A549 treated with GW870086 at 1 μM for 4 hours (cell line): ENCODE data around the gene OR5V1. TPM values are rescaled to one million over a fixed set of nuclear protein-coding genes. Genes with fewer than 3 reads are reported as not detected.

Source experiments
- total RNA-seq: library from RNA; stranded (reverse); fragments of 200-300 nt; extraction: Qiagen RNA extraction; gene quantifications from 5 replicates; pipeline ENCODE4 v1.2.3, GENCODE V29; 2022; ENCODE audit warnings: low read depth

OR5V1 gene
- not detected in 5 replicates for total RNA-seq

GRCh38 chr6:29368765-29369164 lies at the start of gene OR5V1:
Gene OR5V1, minus strand, starts transcription at chr6:29368865. Its CDS starts 12,670 bp downstream, at chr6:29356195.

GRCh38 chr6:29414588-29414987 lies 45.9 kb upstream of the OR5V1 start, which contains the start of gene OR12D1:
Gene OR12D1, plus strand, starts transcription at chr6:29414928.

GRCh38 chr6:29395331-29395730 lies 26.7 kb upstream of the OR5V1 start, which contains the start of gene OR12D2:
Gene OR12D2, plus strand, starts transcription at chr6:29395631. Its CDS starts 1,069 bp downstream, at chr6:29396700.

GRCh38 chr6:29375191-29375590 lies 6.5 kb upstream of the OR5V1 start, which contains the start of gene OR12D3:
Gene OR12D3, minus strand, starts transcription at chr6:29375291. Its CDS starts 4 bp downstream, at chr6:29375287.

Other genes with a start within 250 kb of the OR5V1 start
- not detected in 5 replicates for gene OR2J2, start 198.0 kb downstream of the OR5V1 start, total RNA-seq
- not detected in 5 replicates for gene OR14J1, start 67.2 kb downstream of the OR5V1 start, total RNA-seq
- not detected in 5 replicates for gene OR12D3, start 6.4 kb upstream of the OR5V1 start, total RNA-seq
- gene OR12D2, start 26.8 kb upstream of the OR5V1 start, total RNA-seq, result not detected in 5 replicates
- not detected in 5 replicates for gene OR12D1, start 46.1 kb upstream of the OR5V1 start, total RNA-seq
- gene OR10C1, start 70.4 kb upstream of the OR5V1 start, total RNA-seq, result not detected in 5 replicates
- gene OR11A1, start 88.2 kb upstream of the OR5V1 start, total RNA-seq, result not detected in 5 replicates
- not detected in 5 replicates for gene OR2H1, start 88.3 kb upstream of the OR5V1 start, total RNA-seq
- not detected in 5 replicates for gene MAS1L, start 119.1 kb upstream of the OR5V1 start, total RNA-seq
- 0.44 to 0.95 TPM (median 0.61 TPM) in 5 replicates for gene UBD, start 190.9 kb upstream of the OR5V1 start, total RNA-seq
- gene OR2H2, start 216.3 kb upstream of the OR5V1 start, total RNA-seq, result not detected in 5 replicates